ENCODE data around the gene BMP2. TPM values are rescaled to one million over a fixed set of nuclear protein-coding genes. Genes with fewer than 3 reads are reported as not detected.

BMP2 gene
- total RNA-seq, 1 donor from 2014 or later, result 17.6 TPM

- no peaks in the 10 kb centered on the region for H3K4me1 Mint-ChIP-seq (ENCODE audit: low read depth)
- no peak overlapping the region for H3K27ac Mint-ChIP-seq
- no peaks in the 10 kb centered on the region for H3K36me3 Mint-ChIP-seq (ENCODE audit: insufficient read depth)
- TF ChIP-seq CTCF (IDR thresholded peaks at IDR 0.05; ENCODE audit: unreplicated experiment), result no peak
- H3K9me3 Mint-ChIP-seq (ENCODE audit: low read depth), result peaks cover 5% of the 10 kb centered on the region
- DNase-seq (ENCODE audit: low spot score, unreplicated experiment), result no peak
- H3K27me3 Mint-ChIP-seq, result peaks cover 25% of the 10 kb centered on the region
- no peak overlapping the region for H3K4me3 Mint-ChIP-seq (ENCODE audit: low read depth)
Observed at GRCh38 chr20:6802227-6802626, 34.7 kb downstream of the BMP2 start.

- H3K4me3 Mint-ChIP-seq (ENCODE audit: low read depth), result no peak overlapping the region
- peaks cover 5% of the 10 kb centered on the region for H3K9me3 Mint-ChIP-seq (ENCODE audit: low read depth)
- TF ChIP-seq CTCF (IDR thresholded peaks at IDR 0.05; ENCODE audit: unreplicated experiment), result no peak
- no peak for DNase-seq (ENCODE audit: low spot score, unreplicated experiment)
- H3K4me1 Mint-ChIP-seq (ENCODE audit: low read depth), result peaks cover 5% of the 10 kb centered on the region
- no peaks in the 10 kb centered on the region for H3K36me3 Mint-ChIP-seq (ENCODE audit: insufficient read depth)
- H3K27me3 Mint-ChIP-seq, result no peaks in the 10 kb centered on the region
- no peak overlapping the region for H3K27ac Mint-ChIP-seq
Observed at GRCh38 chr20:6806275-6806674, 38.8 kb downstream of the BMP2 start.

GRCh38 chr20:6811262-6812035 is 44.0 kb downstream of the BMP2 start:
- TF ChIP-seq CTCF (IDR thresholded peaks at IDR 0.05; ENCODE audit: unreplicated experiment), result no peak
- no peak for DNase-seq (ENCODE audit: low spot score, unreplicated experiment)
- H3K9me3 Mint-ChIP-seq (ENCODE audit: low read depth), result no peaks in the 10 kb centered on the region
- H3K27ac Mint-ChIP-seq, result no peak overlapping the region
- peaks cover 14% of the 10 kb centered on the region for H3K4me1 Mint-ChIP-seq (ENCODE audit: low read depth)
- H3K27me3 Mint-ChIP-seq, result peaks cover 4% of the 10 kb centered on the region
- no peaks in the 10 kb centered on the region for H3K36me3 Mint-ChIP-seq (ENCODE audit: insufficient read depth)
- H3K4me3 Mint-ChIP-seq (ENCODE audit: low read depth), result no peak overlapping the region

GRCh38 chr20:6812530-6812929 is 45.0 kb downstream of the BMP2 start:
- peaks cover 4% of the 10 kb centered on the region for H3K27me3 Mint-ChIP-seq
- DNase-seq (ENCODE audit: low spot score, unreplicated experiment), result no peak
- no peak overlapping the region for H3K4me3 Mint-ChIP-seq (ENCODE audit: low read depth)
- TF ChIP-seq CTCF (IDR thresholded peaks at IDR 0.05; ENCODE audit: unreplicated experiment), result no peak
- H3K36me3 Mint-ChIP-seq (ENCODE audit: insufficient read depth), result no peaks in the 10 kb centered on the region
- H3K4me1 Mint-ChIP-seq (ENCODE audit: low read depth), result peaks cover 14% of the 10 kb centered on the region
- H3K27ac Mint-ChIP-seq, result no peak overlapping the region
- no peaks in the 10 kb centered on the region for H3K9me3 Mint-ChIP-seq (ENCODE audit: low read depth)

GRCh38 chr20:6814945-6815344 is 47.5 kb downstream of the BMP2 start:
- Mint-ChIP-seq H3K36me3 (ENCODE audit: insufficient read depth) (no peaks in the 10 kb centered on the region), H3K27ac (no peak overlapping the region), H3K9me3 (ENCODE audit: low read depth) (no peaks in the 10 kb centered on the region), H3K4me1 (ENCODE audit: low read depth) (peaks cover 14% of the 10 kb centered on the region), H3K27me3 (peaks cover 10% of the 10 kb centered on the region), H3K4me3 (ENCODE audit: low read depth) (no peak overlapping the region)
- no peak for TF ChIP-seq CTCF (IDR thresholded peaks at IDR 0.05; ENCODE audit: unreplicated experiment)
- DNase-seq (ENCODE audit: low spot score, unreplicated experiment), result no peak

Data from progenitor cell of endocrine pancreas (in vitro differentiated cells).